NCI-H524 treated with DMSO at 0.1 percent for 48 hours (cell line): ENCODE data around the gene DEDD.
"Not testable (repeated sequence)": the region's sequence is repeated elsewhere in the genome, so short reads cannot be mapped to it uniquely, and the experiment has no call there.

ENCODE experiments used
- DNase-seq: peaks from one replicate; lab custom pipeline; 2025; lab: John Stamatoyannopoulos, UW

Gene DEDD

DNA sequence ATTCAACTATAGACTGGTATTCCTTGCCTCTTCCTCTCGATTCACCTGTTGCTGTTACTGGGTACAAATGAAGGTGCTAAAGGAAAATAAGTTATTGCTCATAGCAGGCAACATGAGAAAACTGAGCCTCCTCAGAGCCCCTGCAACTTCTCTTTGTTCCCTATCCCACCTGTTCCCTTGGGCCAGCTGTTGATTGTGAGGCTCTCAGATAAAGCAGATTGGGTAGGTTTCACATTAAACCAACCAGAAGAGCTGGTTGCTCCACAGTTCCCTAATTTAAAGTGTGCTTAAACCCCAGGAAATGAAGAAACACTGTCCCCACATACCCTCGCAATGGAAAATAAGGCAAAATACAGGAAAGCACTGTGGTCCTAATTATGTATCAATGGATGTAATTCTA, 4.8 kb downstream of the DEDD start:
- no peak for DNase-seq

GRCh38 chr1:161122967-161123366, 9.5 kb downstream of the DEDD start:
- no peak for DNase-seq

DNA sequence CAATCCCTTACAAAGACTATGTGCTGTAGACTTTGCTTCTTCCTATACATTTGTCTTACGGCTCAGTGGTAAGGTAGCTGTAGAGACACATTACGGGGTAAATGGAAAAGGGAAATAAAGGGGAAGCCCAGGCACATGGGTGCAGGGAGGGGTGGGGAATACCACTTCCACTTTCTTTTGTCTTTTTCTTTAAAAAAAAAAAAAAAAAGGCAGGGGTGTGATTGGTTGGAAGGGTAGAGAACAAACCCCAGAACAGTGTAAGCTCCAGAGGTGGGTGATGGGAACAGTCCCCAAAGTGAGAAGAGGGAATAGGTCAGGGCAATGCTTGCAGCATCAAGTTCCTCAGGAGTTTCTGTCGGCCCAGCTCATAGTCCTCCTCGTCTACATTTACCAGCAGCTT, 10.6 kb downstream of the DEDD start:
- no peak for DNase-seq

GRCh38 chr1:161121042-161121650, 11.3 kb downstream of the DEDD start:
- no peak for DNase-seq

DNA sequence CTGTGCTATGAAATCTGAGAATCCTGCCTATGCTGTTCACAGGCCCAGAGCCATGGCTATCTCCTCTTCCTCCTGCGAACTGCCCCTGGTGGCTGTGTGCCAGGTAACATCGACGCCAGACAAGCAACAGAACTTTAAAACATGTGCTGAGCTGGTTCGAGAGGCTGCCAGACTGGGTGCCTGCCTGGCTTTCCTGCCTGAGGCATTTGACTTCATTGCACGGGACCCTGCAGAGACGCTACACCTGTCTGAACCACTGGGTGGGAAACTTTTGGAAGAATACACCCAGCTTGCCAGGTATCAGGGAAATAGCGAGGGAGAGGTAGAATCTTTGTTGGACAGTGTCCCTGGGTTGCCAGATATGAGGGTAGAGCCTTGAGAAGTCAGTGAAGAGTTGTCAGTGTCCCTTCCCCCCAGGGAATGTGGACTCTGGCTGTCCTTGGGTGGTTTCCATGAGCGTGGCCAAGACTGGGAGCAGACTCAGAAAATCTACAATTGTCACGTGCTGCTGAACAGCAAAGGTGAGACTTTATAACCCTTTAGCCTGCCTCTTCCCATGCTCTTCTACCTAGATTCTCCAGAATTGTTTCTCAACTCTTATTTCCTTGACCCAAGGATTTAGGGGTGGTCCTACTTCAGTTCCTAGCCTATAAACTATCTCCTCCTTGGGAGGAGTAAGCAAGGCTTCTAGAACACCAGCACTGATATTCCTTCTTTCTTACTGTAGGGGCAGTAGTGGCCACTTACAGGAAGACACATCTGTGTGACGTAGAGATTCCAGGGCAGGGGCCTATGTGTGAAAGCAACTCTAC, 13.2 kb downstream of the DEDD start:
- DNase-seq: no peak

DNA sequence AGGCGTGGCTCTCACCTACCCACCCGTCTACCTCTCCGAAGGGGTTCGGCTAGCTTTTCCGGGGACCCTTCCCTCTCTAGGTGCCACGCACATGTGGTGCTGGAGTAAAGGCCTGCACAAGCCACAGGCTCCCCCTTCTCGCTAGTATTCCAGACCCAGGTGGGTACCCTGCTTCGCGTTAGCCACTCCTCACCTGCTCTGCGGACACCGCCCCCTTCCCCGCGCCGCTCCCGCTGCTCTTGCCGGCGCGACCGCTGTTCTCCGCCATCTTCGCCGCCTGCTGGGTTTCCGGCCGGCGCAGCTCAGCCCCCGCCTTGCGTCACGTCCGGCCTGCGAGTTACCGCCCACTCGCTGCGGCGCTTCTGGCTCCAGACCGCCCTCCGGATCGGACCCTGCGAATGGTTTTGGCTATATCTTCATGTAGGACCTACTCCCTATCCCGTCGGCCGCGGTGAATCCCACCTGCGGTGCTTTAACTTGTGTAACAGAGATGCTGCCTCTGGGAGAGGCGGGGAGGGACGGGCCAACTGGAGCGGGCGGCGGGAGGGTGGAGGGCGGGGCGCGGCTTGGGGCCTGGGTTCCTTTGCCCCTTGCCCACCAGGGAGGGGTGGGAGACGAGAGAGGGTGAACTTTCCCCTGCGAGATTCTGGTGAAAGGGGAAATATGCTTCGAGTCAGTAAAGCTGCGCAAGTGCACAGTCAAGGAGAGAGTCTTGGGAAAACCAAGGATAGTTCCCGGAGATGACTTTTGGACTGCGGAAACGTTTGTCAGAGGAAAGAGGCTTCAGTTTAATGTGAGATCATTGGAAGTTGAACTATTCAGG, 14.5 kb downstream of the DEDD start, which contains the start of the genes NIT1 and PFDN2:
Gene NIT1 (plus strand): TSS at position 347 of the 823 bp plus-strand sequence. CDS start 72 bp downstream, at position 419.
Gene PFDN2 (minus strand): TSS at position 279 of the 823 bp plus-strand sequence. CDS start 11 bp downstream, at position 268.
- DNase-seq: no peak

DNA sequence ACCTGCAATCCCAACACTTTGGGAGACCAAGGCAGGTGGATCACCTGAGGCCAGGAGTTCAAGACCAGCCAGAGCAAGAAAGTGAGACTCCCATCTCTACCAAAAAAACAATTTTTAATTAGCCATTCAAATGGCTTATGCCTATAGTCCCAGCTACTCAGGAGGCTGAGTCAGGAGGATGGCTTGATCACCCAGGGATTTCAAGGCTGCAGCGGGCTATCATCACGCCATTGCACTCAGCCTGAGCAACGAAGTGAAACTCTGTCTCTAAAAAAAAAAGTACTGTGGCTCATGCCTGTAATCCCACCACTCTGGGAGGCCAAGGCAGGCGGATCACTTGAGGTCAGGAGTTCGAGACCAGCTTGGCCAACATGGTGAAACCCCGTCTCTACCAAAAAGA, 16.5 kb downstream of the DEDD start:
- not testable (repeated sequence) for DNase-seq

- DNase-seq: no peak
Measured at GRCh38 chr1:161115132-161115711, 17.2 kb downstream of the DEDD start.

GRCh38 chr1:161114556-161114955, 17.9 kb downstream of the DEDD start:
- DNase-seq: no peak

DNA sequence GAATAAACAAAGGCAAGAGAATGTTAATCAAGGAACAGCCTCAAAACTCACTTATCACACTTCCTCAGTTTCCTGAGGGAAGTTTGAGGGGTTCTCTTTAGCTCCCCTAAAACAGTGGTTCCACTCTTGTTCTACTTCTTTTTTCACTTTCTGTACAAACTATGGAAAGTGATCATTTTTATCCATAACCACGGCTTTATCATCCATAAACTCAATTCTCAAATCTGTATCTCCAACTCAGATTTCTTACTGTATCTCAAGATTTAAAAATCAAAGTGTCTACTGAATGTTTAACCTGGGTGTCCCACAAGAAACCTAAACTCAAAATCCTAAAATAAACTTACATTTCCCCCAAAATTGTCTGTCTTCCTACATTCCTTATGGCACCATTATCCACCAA, 18.6 kb downstream of the DEDD start:
- DNase-seq: no peak

DNA sequence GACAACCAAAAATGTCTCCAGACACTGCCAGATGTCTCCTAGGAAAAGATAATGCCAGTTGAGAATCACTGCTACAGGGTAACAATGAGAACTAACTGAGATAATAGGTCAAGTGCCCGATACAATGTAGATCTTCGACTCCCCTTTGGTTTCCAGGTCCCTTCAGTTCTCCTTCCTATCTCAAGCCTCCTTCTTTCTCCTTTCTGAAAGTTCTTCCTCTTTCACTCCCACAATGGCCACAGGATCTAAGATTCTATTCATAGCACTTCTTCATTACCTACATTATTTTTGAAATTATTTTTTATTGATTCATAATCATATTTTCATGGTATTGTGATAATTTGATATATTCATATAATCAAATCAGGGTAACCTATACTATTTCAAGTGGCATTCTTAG, 20.9 kb downstream of the DEDD start:
- no peak for DNase-seq

DNA sequence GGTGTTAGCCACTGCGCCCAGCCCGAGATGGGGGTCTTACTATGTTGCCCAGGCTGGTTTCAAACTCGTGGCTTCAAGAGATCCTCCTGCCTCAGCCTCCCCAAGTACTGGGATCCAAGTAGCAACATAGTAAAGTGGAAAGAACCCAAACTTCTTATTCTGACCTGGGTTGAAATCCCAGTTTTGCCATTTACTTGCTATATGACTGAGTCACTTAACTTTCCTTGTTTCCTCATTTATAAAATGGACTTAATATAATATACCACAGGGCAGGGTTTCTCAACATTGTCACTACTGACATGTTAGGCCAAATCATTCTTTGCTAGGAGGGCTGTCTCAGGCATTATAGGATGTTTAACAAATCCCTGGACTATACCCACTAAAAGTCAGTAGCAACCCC, 21.4 kb downstream of the DEDD start:
- no peak for DNase-seq

GRCh38 chr1:161106431-161106830, 26.0 kb downstream of the DEDD start:
- no peak for DNase-seq

GRCh38 chr1:161100556-161100955, 31.9 kb downstream of the DEDD start:
- DNase-seq: no peak

DNA sequence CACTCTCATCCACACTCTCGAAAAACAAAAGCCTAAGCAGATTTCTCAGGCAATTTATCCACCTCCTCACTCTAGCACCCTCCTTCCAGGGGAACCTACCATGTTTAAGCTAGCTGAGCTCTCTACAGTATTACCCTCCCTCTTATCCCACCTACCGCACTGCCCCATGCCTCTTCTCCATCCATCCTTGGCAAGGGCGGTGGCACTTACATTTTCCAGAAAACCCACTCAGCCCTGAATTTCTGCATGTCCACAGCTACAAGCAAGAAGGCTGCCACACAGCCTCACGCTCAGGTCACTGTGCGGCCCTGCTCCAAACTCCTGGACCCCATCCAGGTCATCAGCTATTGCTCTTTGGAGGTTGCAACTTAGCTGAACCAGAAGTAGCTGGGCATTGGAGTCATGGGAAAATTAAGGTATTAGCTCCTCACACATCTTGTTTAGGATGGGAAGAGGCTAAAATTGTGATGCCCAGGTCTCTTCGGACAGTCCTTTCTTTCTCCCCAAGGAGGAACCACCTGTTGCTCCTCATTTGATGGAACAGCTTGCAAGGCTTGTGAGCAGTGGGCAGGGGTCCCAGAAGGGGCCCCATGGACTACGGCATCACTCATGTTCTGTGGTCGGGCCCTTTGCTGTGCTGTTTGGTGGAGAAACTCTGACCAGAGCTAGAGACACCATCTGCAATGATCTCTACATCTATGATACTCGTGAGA, 33.2 kb downstream of the DEDD start:
- DNase-seq: no peak

DNA sequence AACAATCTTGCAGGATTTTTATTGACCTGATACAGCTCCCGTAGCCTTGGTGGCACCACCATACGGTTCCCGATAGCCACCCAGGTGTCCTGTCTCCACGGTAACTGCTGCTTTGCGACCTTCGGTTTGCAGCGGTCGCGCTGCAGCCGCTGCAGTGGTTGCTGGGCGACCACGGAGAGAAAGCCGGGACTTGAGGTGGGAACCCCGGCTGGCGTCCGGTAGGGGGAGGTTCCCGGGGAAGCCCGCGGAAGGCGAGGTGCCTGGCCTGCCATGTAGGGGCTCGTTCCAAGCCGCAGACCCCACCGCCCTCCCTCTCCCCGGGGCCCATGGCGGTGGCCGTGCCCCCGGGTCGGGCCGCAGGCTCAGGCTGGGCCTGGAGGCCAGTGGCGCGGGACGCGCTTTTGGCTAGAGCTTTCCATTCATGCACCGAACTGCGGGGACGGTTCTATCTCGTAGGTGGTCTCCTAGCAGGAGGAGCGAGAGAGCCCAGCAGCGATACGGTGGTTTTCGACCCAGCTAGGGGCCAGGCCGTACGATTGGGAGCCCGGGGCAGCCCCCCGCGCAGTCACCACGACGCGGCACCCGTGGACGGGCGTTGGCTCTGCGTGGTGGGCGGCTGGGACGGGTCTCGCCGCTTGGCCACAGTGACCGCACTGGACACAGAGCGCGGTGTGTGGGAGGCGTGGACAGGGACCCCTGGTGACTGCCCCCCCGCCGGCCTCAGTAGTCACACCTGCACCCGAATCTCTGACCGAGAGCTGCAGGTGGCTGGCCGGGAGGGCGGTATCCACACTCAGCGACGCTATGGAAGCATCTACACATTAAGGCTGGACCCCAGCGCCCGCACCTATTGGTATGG, 34.0 kb downstream of the DEDD start, which contains the start of gene KLHDC9:
Gene KLHDC9 (plus strand): TSS at position 152 of the 859 bp plus-strand sequence. CDS start 175 bp downstream, at position 327.
- peak; percentile 69 for DNase-seq

GRCh38 chr1:161096530-161096929, 35.9 kb downstream of the DEDD start:
- DNase-seq: no peak

- no peak for DNase-seq
Measured at GRCh38 chr1:161096015-161096414, 36.5 kb downstream of the DEDD start.

- no peak for DNase-seq
Measured at GRCh38 chr1:161095230-161095629, 37.2 kb downstream of the DEDD start.

GRCh38 chr1:161094481-161094880, 38.0 kb downstream of the DEDD start:
- DNase-seq: no peak
